BLaER1 treated with 17β-estradiol and CSF1 and Interleukin-3, amounts not matched to agents 10 nM and 100 nM (cell line): ENCODE measurements around the gene PADI1.

Experiments used
- H3K27ac ChIP-seq, 11 experiments: shearing (Covaris generic); formaldehyde crosslinking; 2 replicates each; pipeline ENCODE4 v1.8.1; 2022
- H3K27me3 ChIP-seq, 11 experiments: shearing (Covaris generic); formaldehyde crosslinking; 2 replicates each; pipeline ENCODE4 v1.8.1; 2022
- H3K36me3 ChIP-seq, 11 experiments: shearing (Covaris generic); formaldehyde crosslinking; 2 replicates each; pipeline ENCODE4 v1.8.1; 2022
- H3K4me1 ChIP-seq, 10 experiments: shearing (Covaris generic); formaldehyde crosslinking; 2 replicates each; pipeline ENCODE4 v1.8.1; 2022
- H3K4me2 ChIP-seq, 11 experiments: shearing (Covaris generic); formaldehyde crosslinking; 2 replicates each; pipeline ENCODE4 v1.8.1; 2022
- H3K4me3 ChIP-seq, 10 experiments: shearing (Covaris generic); formaldehyde crosslinking; 2 replicates each; pipeline ENCODE4 v1.8.1; 2022
- H3K9ac ChIP-seq, 11 experiments: shearing (Covaris generic); formaldehyde crosslinking; 2 replicates each; pipeline ENCODE4 v1.8.1; 2022
- H3K9me3 ChIP-seq, 11 experiments: shearing (Covaris generic); formaldehyde crosslinking; replicated peaks in 1 of 11; 2 replicates each; pipeline ENCODE4 v1.8.1; 2022
- H4K20me1 ChIP-seq, 11 experiments: shearing (Covaris generic); formaldehyde crosslinking; 2 replicates each; pipeline ENCODE4 v1.8.1; 2022
- Cebpa-rat ChIP-seq, 11 experiments: shearing (Covaris generic); IDR thresholded peaks; 2 replicates each; pipeline ENCODE4 v1.8.1; 2022

The PADI1 gene

DNA sequence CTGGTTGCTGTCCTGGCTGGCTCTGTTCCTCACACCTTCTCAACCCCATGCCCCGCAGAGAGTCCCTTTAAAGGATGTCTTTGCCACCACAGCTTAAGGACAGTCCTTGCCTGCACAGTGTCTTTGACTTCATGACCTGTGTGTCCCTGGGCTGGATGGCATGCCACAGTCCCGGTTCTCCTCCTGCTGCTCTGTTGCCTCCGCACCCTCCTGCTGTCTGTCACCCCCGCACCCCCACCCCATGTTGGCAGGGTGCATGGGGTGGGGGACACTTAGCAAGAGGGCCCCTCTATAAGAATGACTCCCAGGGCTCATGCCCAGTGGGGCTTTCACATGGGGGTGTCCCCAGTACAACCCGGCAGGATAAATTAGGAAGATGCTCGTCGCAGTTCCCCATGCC is 41.6 kb upstream of the PADI1 start:
- Histone ChIP-seq H3K27me3 (no peaks in the 10 kb centered on the region), H3K9ac (no peak overlapping the region), H3K4me2 (no peak overlapping the region), H3K27ac (no peak overlapping the region), H3K9me3 (no peaks in the 10 kb centered on the region), H4K20me1 (no peaks in the 10 kb centered on the region), H3K4me1 (peaks cover 0 to 4% (median 0%) of the 10 kb centered on the region in 10 experiments; a peak in 1 of 20 replicates), H3K4me3 (no peak overlapping the region), H3K36me3 (no peaks in the 10 kb centered on the region)
- TF ChIP-seq Cebpa-rat (IDR thresholded peaks at IDR 0.05) = no peak

DNA sequence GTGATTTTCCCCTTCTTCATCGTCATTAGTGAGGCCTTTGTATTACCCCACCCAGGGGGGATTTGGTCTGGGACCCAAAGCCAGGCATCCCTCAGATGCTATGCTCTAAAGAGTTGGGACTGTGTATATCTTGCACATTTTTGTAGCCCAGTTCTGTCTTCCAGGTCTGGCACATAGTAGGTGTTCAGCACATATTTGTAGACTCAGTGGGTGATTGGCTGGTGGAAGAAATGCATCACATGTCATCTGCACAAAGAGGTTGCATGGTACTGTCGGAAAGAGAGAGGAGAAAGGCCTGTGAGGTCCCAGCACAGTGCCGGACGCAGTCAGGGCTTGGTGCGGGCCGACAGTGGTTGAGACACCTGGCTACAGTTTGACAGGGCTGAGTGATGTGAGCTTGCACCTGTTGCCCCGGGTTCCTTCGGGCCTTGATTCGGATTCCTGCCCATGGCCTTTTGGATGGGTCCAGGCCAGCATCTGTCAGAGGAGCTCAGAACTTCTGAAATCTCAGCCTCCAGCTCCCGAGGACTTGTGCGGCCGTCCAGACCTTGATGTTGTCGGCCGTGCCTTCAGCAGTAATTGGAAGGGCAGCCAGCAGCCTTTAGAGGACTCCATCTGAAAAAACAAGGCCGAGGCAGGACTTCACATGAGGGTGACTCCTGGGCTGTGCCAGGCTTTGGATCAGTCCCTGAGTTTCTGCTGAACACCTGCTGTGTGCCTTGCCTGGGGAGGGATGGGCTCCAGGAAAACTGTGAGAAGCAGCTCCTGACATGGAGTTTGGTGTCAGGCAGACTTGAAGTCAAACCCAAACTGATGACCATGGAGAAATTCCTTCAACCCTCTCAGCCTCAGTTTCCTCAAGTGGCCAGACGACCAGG is 40.9 kb upstream of the PADI1 start:
- H3K4me1 ChIP-seq = peaks cover 0 to 4% (median 0%) of the 10 kb centered on the region in 10 experiments; a peak in 1 of 20 replicates
- H4K20me1 ChIP-seq = no peaks in the 10 kb centered on the region
- no peak overlapping the region for H3K9ac ChIP-seq
- H3K36me3 ChIP-seq = no peaks in the 10 kb centered on the region
- no peak overlapping the region for H3K27ac ChIP-seq
- H3K4me2 ChIP-seq = no peak overlapping the region
- no peak overlapping the region for H3K4me3 ChIP-seq
- H3K27me3 ChIP-seq = no peaks in the 10 kb centered on the region
- TF ChIP-seq Cebpa-rat (IDR thresholded peaks at IDR 0.05) = no peak
- no peaks in the 10 kb centered on the region for H3K9me3 ChIP-seq

DNA sequence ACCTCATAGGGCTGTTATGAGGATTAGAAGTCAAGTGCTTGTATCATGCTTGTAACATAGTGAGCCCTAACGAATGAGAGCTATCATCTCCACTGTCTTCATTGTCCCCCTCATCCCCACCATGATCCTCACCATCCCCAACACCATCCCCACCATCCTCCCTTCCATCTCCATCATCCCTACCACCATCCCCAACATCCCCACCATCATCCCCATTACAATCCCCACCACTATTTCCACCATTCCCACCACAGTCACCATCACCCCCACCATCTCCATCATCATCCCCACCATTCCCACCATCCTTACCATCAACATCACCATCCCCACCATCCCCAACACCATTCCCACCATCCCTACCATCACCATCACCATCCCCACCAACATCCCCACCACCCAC is 39.1 kb upstream of the PADI1 start:
- H3K4me1 ChIP-seq = peaks cover 0 to 4% (median 0%) of the 10 kb centered on the region in 10 experiments; a peak in 1 of 20 replicates
- TF ChIP-seq Cebpa-rat (IDR thresholded peaks at IDR 0.05) = no peak

DNA sequence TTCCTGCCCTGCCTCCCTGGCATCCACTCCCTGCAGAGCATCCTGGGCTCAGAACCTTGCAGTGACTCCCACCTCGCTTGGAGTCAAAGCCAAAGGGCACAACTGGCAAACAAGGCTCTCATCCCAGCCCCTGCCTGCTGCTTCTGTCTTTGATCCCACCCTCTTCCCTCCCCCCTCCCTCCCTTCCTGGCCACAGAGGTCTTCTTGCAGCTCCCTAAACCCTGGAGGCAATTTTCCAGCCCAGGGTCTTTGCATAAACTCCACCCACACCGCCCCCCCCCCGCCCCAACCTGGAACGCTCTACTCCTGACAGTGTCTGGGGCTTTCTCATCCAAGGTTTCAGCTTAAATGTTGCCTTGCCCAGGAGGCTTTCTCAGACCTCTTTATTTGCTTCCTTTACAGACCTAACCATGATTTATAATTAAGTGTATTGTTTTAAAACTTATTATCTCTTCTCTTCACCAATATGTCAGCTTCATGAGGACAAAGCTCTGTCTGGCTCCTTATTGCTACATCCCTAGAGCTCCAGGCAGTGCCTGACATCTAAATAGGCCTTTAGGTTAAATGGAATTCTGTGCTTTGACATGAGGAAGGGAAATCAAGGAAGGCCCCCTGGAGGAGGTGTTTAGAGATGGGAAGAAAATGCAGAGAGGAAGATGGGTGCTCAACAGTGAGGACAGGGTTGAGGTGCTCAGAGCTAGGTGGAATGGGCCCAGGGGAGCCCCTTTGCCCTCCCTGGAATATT is 37.7 kb upstream of the PADI1 start:
- H3K27ac ChIP-seq = no peak overlapping the region
- no peak for TF ChIP-seq Cebpa-rat (IDR thresholded peaks at IDR 0.05)
- no peak overlapping the region for H3K9ac ChIP-seq

More for the DNA sequence above, 39.1 kb upstream of the PADI1 start:
- Histone ChIP-seq H3K27me3 (no peaks in the 10 kb centered on the region), H3K9me3 (no peaks in the 10 kb centered on the region), H3K27ac (no peak overlapping the region), H3K9ac (no peak overlapping the region), H3K36me3 (no peaks in the 10 kb centered on the region), H3K4me3 (no peak overlapping the region), H3K4me2 (no peak overlapping the region), H4K20me1 (no peaks in the 10 kb centered on the region)

DNA sequence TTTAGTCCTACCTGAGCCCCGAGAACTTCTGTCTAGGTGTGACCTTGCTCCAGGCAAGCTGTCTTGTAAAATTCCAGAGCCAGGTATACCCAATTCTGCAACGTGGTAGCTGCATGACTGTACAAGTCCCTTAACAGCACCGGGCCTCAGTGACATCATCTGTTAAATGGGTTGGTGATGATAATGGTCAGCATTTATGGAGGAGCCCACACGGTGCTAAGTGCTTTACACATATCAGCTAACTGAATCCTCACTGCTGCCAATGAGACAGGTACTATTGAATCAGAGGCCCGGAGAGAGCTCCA is 37.2 kb upstream of the PADI1 start:
- Histone ChIP-seq H3K4me2 (no peak overlapping the region), H3K9ac (no peak overlapping the region), H3K36me3 (no peaks in the 10 kb centered on the region), H3K27me3 (no peaks in the 10 kb centered on the region), H3K27ac (no peak overlapping the region), H3K9me3 (0 out of 22 replicates have a peak, but pooled peaks cover 0 to 1% (median 0%) of the 10 kb centered on the region in 11 experiments), H4K20me1 (no peaks in the 10 kb centered on the region), H3K4me3 (no peak overlapping the region), H3K4me1 (no peaks in the 10 kb centered on the region)
- TF ChIP-seq Cebpa-rat (IDR thresholded peaks at IDR 0.05) = no peak

More for the DNA sequence above, 37.7 kb upstream of the PADI1 start:
- Histone ChIP-seq H3K4me3 (no peak overlapping the region), H4K20me1 (no peaks in the 10 kb centered on the region), H3K9me3 (no peaks in the 10 kb centered on the region), H3K4me2 (no peak overlapping the region), H3K27me3 (no peaks in the 10 kb centered on the region), H3K36me3 (no peaks in the 10 kb centered on the region), H3K4me1 (no peaks in the 10 kb centered on the region)

DNA sequence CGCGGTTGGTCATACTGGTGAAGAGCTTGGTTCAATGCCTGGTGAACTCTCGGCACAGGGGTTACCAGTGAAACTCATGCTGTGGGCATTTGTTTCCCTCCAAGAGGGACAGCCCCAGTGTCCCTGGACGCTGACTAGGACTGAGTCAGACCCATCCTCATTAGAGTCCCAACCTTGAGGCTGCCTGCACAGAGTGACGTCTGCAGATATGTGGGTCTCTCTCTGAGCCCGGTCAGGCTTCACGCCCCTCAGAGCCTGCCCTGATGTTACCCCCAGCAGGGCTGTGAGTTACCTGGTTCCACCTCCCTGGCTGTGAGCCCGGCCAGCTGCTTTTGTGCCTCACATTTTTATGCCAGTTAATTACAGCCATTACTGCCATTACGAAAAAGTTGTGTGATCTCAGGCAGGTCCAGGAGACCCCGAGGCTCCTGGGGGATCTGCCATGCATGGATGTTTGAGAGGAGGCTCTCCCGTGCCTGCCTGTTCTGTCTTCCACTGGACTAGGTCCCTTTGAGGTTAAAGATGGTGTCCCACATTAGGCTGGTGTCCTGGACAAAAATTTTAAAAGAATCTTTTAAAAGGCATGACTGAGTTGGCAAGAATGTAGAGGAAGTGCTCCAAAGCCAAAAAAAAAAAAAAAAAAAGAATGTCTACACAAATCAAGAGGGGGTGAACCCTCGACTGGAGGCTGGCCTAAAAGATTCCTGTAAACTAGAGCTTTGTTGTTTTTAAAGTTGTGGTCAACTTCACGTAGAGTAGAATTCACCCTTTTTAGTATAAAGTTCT is 36.6 kb upstream of the PADI1 start:
- Histone ChIP-seq H3K36me3 (no peaks in the 10 kb centered on the region), H3K27ac (no peak overlapping the region), H3K4me2 (no peak overlapping the region), H4K20me1 (no peaks in the 10 kb centered on the region), H3K9me3 (peaks cover 0 to 6% (median under 1%) of the 10 kb centered on the region in 11 experiments; a peak in 8 of 22 replicates), H3K27me3 (no peaks in the 10 kb centered on the region), H3K4me3 (no peak overlapping the region), H3K4me1 (no peaks in the 10 kb centered on the region), H3K9ac (no peak overlapping the region)
- TF ChIP-seq Cebpa-rat (IDR thresholded peaks at IDR 0.05) = no peak

DNA sequence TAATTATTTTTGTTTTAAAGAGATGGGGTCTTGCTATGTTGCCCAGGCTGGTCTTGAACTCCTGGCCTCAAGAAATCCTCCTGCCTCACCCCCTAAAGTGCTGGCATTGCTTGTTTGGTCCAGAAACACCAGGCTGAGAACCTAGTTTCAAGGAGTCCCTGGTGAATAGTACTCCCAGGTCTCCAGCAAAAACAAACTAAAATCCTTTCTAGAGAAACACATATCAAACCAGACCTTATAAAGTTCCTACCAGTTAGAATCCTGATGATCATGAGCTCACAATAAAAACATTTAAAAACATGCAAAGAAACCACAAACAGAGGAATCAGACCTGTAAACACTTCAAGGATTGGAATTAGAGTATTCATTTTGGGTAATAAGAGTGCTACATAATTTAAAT is 34.4 kb upstream of the PADI1 start:
- no peak overlapping the region for H3K9ac ChIP-seq
- peaks cover 14 to 24% (median 19%) of the 10 kb centered on the region in 11 experiments for H3K9me3 ChIP-seq
- no peaks in the 10 kb centered on the region for H3K36me3 ChIP-seq
- no peak for TF ChIP-seq Cebpa-rat (IDR thresholded peaks at IDR 0.05)
- H3K4me3 ChIP-seq = no peak overlapping the region
- H3K27me3 ChIP-seq = no peaks in the 10 kb centered on the region
- H3K27ac ChIP-seq = no peak overlapping the region
- no peaks in the 10 kb centered on the region for H3K4me1 ChIP-seq
- H4K20me1 ChIP-seq = no peaks in the 10 kb centered on the region
- no peak overlapping the region for H3K4me2 ChIP-seq

DNA sequence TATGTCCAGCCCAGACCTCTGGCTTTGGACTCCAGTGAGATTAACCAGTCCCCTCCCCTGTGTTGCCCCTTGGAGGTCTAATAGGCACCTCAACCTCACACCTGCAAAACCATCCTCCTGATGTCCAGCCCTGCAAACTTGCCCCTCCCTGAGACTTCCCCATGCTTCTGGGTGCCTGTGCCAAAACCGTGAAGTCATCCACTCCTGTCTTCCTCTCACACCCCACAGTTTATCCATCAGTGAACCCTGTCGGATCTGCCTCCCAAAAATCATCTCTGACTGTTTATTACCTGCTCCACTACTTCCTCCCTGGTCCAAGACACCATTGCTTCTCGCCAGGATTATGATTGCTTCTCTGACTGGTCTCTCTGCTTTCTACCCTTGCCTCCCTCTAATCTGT is 31.7 kb upstream of the PADI1 start:
- H3K36me3 ChIP-seq = no peaks in the 10 kb centered on the region
- peaks cover 14 to 24% (median 19%) of the 10 kb centered on the region in 11 experiments for H3K9me3 ChIP-seq
- H3K9ac ChIP-seq = no peak overlapping the region
- H4K20me1 ChIP-seq = no peaks in the 10 kb centered on the region
- H3K4me2 ChIP-seq = no peak overlapping the region
- TF ChIP-seq Cebpa-rat (IDR thresholded peaks at IDR 0.05) = no peak
- no peaks in the 10 kb centered on the region for H3K27me3 ChIP-seq
- H3K4me1 ChIP-seq = peaks cover 0 to 9% (median 3%) of the 10 kb centered on the region in 10 experiments; a peak in 9 of 20 replicates
- no peak overlapping the region for H3K27ac ChIP-seq
- H3K4me3 ChIP-seq = no peak overlapping the region
